Gastroesophageal sphincter (tissue), 3 donors: Measurements from ENCODE around the gene CDH23.

Experiments used
- CTCF ChIP-seq, 4 experiments: fragments of 200-600 bp in 2 of 4; fragments of 450-650 bp in 2 of 4; sonication (generic) in 1 of 4; IDR thresholded peaks; one replicate each; pipeline ENCODE4 v1.5.1; 2017 to 2019; ENCODE audit warnings: antibody characterized with exemption in 4 of 4, mild to moderate bottlenecking in 2 of 4, moderate library complexity in 2 of 4
- POLR2AphosphoS5 ChIP-seq: sonication (generic); formaldehyde crosslinking; IDR thresholded peaks from one replicate; pipeline ENCODE4 v1.6.1; 2017; ENCODE audit warnings: antibody characterized with exemption

- TF ChIP-seq CTCF (IDR thresholded peaks at IDR 0.05): no peak
- TF ChIP-seq POLR2AphosphoS5: no peak
Measured at GRCh38 chr10:71635867-71636266, 239.1 kb downstream of the CDH23 start.
